HG03439 (cell line): ENCODE data around the gene SWSAP1.
A peak's percentile ranks its signal among the peaks of the same experiment; 100 is the strongest.
"Not testable (repeated sequence)": the region's sequence is repeated elsewhere in the genome, so short reads cannot be mapped to it uniquely, and the experiment has no call there.

Source experiments
- ATAC-seq: cut with Tn5 transposase; IDR thresholded peaks from one replicate; pipeline ENCODE4 v1.9.1; 2021; ENCODE audit warnings: mild to moderate bottlenecking, moderate library complexity; ENCODE audit not compliant: unreplicated experiment

The SWSAP1 gene

GRCh38 chr19:11406703-11407236, 32.3 kb downstream of the SWSAP1 start:
- not testable (repeated sequence) for ATAC-seq

GRCh38 chr19:11408591-11408990, 34.1 kb downstream of the SWSAP1 start:
- ATAC-seq: no peak

- no peak for ATAC-seq
Measured at GRCh38 chr19:11410682-11411081, 36.2 kb downstream of the SWSAP1 start.

- ATAC-seq: no peak
Measured at GRCh38 chr19:11414544-11414943, 40.1 kb downstream of the SWSAP1 start.

- no peak for ATAC-seq
Measured at GRCh38 chr19:11416346-11417052, 42.0 kb downstream of the SWSAP1 start.

GRCh38 chr19:11418094-11418548, 43.7 kb downstream of the SWSAP1 start:
- no peak for ATAC-seq

GRCh38 chr19:11418549-11419506, 44.4 kb downstream of the SWSAP1 start, which contains the start of gene RGL3:
RGL3 (minus strand) TSS chr19:11419314; CDS start chr19:11419278, 36 bp downstream.
- ATAC-seq: no peak

- ATAC-seq: no peak
Measured at GRCh38 chr19:11420429-11421370, 46.2 kb downstream of the SWSAP1 start.

GRCh38 chr19:11421371-11422098, 47.1 kb downstream of the SWSAP1 start:
- peak; percentile 44 for ATAC-seq

GRCh38 chr19:11422163-11423065, 47.9 kb downstream of the SWSAP1 start:
- peak; percentile 41 for ATAC-seq

- no peak for ATAC-seq
Measured at GRCh38 chr19:11423164-11423790, 48.8 kb downstream of the SWSAP1 start.

- no peak for ATAC-seq
Measured at GRCh38 chr19:11423791-11424181, 49.3 kb downstream of the SWSAP1 start.
